Keratinocyte (primary cell): ENCODE measurements around the gene SIX6.

Experiments used
- EZH2 ChIP-seq: IDR thresholded peaks from one replicate; pipeline ENCODE4 v1.6.1; 2012; ENCODE audit warnings: inconsistent platforms, mild to moderate bottlenecking, low read length, moderate library complexity
- TF ChIP-seq, protein P1 (sequence below), 3 experiments: IDR thresholded peaks in 1 of 3; conservative IDR thresholded peaks in 1 of 3; optimal IDR thresholded peaks in 1 of 3; 2 replicates in 2 of 3; 3 replicates in 1 of 3; pipeline versions ENCODE3 to v1.5.1; 2011; ENCODE audit warnings: low read length in 3 of 3, mild to moderate bottlenecking in 3 of 3, moderate library complexity in 2 of 3, control low read depth in 1 of 3, inconsistent platforms in 1 of 3; ENCODE audit not compliant: insufficient read depth in 2 of 3; ENCODE audit errors: extremely low read depth in 1 of 3

DNA sequence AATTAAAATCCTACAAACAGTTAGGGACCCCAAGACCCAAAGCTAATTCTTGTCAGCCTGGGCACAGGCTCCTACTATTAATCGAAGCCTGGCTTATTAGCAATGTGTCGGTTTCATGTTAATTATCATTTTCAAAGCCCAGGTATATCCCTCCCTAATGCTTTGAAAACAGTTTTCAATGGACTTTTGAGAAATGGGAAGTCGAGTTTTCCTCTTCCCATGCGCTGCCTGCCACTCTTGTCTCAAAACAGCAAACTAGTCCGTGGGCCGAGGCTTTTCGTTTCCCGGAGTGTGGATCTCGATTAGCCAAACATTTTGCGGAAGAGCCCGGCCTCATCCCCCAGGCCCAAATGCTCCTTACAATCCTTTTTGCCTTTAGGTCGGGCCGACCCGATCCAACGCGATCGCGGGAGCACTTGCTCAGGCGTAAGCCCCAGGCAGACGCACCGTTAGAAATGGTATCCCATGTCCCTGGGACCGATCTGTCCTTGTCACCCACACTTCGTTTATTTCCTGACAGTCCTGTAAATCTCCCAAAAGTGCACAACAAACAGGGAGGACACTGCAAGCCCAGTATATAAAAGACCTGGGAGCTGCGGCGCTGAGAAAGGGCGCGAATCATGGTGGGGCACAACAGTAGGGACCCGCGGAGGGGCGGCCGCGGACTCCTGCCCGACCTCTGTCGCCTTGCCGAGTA is 1.5 kb downstream of the SIX6 start:
- TF ChIP-seq, protein P1, sequence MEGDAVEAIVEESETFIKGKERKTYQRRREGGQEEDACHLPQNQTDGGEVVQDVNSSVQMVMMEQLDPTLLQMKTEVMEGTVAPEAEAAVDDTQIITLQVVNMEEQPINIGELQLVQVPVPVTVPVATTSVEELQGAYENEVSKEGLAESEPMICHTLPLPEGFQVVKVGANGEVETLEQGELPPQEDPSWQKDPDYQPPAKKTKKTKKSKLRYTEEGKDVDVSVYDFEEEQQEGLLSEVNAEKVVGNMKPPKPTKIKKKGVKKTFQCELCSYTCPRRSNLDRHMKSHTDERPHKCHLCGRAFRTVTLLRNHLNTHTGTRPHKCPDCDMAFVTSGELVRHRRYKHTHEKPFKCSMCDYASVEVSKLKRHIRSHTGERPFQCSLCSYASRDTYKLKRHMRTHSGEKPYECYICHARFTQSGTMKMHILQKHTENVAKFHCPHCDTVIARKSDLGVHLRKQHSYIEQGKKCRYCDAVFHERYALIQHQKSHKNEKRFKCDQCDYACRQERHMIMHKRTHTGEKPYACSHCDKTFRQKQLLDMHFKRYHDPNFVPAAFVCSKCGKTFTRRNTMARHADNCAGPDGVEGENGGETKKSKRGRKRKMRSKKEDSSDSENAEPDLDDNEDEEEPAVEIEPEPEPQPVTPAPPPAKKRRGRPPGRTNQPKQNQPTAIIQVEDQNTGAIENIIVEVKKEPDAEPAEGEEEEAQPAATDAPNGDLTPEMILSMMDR (optimal IDR thresholded peaks at IDR 0.05 in 1 of 3, IDR thresholded peaks at IDR 0.05 in 1 of 3, conservative IDR thresholded peaks at IDR 0.05 in 1 of 3; ENCODE audit: extremely low read depth in 1 of 3, insufficient read depth in 2 of 3, low read length in 3 of 3): no peak
- TF ChIP-seq EZH2: no peak
